ENCODE data around the gene RASL11B.

Gene RASL11B

DNA sequence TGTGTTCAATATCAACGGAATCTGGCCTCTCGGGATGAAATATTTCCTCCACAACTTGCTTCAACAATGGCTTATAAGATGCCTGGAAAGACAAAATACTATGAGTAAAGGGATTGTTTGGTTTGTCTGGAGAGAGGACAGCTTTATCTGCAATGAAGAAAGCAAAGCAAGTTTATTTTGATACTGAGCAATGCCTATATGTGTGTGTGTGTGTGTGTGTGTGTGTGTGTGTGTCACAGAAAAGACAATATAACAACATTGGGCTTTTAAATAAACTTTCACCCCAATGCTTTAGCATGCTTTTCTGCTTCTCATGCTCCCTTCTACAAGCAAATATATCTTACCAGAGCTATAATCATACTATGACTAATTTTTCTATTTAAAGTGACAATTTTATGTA is 45.4 kb downstream of the RASL11B start:
- H3K36me3 Mint-ChIP-seq (ENCODE audit: low read depth) = peaks cover 48% of the 10 kb centered on the region
- no peaks in the 10 kb centered on the region for H3K9me3 Mint-ChIP-seq
- H3K4me3 Mint-ChIP-seq = no peak overlapping the region
- H3K27me3 Mint-ChIP-seq = no peaks in the 10 kb centered on the region
- H3K4me1 Mint-ChIP-seq (ENCODE audit: low read depth) = no peaks in the 10 kb centered on the region
- no peak overlapping the region for H3K27ac Mint-ChIP-seq

DNA sequence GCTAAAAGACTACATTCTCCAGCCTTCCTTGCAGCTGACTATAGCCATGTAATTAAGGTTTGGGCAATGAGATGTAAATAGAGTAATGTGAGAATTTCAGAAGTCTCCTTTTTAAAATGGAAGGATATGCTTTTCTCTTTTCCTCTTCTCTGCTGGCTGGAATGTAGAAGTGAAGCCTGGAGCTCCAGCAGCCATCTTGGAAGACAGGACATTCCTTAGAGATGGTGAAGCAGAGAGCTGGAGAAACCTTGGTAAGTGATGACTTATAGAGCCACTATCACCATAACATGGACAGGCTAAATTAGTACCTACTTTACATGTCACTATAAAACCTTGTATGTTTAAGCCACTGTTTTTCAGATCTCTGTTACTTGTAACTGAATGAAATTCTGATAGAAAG is 48.0 kb downstream of the RASL11B start:
- no peaks in the 10 kb centered on the region for H3K4me1 Mint-ChIP-seq (ENCODE audit: low read depth)
- no peaks in the 10 kb centered on the region for H3K27me3 Mint-ChIP-seq
- no peaks in the 10 kb centered on the region for H3K9me3 Mint-ChIP-seq
- peaks cover 32% of the 10 kb centered on the region for H3K36me3 Mint-ChIP-seq (ENCODE audit: low read depth)
- no peak overlapping the region for H3K27ac Mint-ChIP-seq
- H3K4me3 Mint-ChIP-seq = no peak overlapping the region

GRCh38 chr4:52911684-52912294 is 49.7 kb downstream of the RASL11B start:
- no peaks in the 10 kb centered on the region for H3K27me3 Mint-ChIP-seq
- H3K9me3 Mint-ChIP-seq = no peaks in the 10 kb centered on the region
- no peaks in the 10 kb centered on the region for H3K4me1 Mint-ChIP-seq (ENCODE audit: low read depth)
- peaks cover 20% of the 10 kb centered on the region for H3K36me3 Mint-ChIP-seq (ENCODE audit: low read depth)
- H3K4me3 Mint-ChIP-seq = no peak overlapping the region
- no peak overlapping the region for H3K27ac Mint-ChIP-seq

DNA sequence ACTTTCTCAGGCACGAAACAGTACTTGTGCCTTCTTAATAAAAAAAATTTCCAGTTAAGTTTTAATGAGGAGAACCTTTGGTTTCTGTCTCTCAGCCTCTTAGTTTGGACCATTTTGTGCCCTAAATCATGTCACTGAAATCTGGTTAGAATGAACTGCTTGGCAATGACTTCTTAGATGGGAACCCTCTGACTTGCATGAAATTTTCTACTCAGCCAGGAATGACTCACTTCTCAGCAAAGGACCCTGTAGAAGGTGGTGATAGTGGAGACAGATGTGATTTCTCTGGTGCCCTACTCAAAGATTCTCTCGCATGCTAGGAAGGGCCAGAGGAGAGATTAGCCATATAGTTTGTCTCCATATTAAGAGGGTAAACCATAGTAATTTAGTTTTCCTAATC is 50.5 kb downstream of the RASL11B start:
- Mint-ChIP-seq H3K27me3 (no peaks in the 10 kb centered on the region), H3K27ac (no peak overlapping the region), H3K36me3 (ENCODE audit: low read depth) (peaks cover 12% of the 10 kb centered on the region), H3K4me1 (ENCODE audit: low read depth) (no peaks in the 10 kb centered on the region), H3K9me3 (no peaks in the 10 kb centered on the region), H3K4me3 (no peak overlapping the region)

DNA sequence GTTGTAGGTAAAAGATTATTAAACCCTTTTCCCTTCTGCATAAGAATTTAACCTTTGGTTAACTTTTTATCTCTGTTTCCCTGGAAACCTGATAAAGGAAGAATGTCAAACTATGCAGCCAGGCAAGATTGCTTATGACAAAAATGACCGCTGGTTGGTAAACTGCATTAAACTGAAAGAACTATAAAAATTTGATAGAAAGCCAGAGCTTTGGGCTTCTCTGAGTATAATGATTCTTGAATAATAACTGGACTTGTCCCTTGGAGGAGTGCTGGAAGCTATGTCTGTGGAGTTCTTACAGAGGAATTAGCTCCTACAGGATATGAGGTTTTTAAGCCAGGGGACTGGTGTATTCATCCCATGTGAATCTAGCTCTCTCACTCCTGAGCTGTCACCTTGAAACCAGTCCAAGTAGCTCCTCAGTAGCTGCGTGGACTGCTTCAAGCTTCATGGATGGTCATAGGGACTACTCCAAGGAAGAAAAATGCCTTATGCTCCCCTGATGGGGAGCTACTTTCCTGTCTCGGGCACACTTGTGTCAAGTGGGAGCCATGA is 52.0 kb downstream of the RASL11B start:
- Mint-ChIP-seq H3K27ac (no peak overlapping the region), H3K27me3 (no peaks in the 10 kb centered on the region), H3K4me1 (ENCODE audit: low read depth) (no peaks in the 10 kb centered on the region), H3K4me3 (no peak overlapping the region), H3K36me3 (ENCODE audit: low read depth) (peaks cover 5% of the 10 kb centered on the region), H3K9me3 (no peaks in the 10 kb centered on the region)

GRCh38 chr4:52915191-52915590 is 53.1 kb downstream of the RASL11B start:
- H3K27ac Mint-ChIP-seq = no peak overlapping the region

GRCh38 chr4:52915730-52916300 is 53.7 kb downstream of the RASL11B start:
- no peak overlapping the region for H3K27ac Mint-ChIP-seq
- no peak overlapping the region for H3K4me3 Mint-ChIP-seq
- H3K36me3 Mint-ChIP-seq (ENCODE audit: low read depth) = peaks cover 16% of the 10 kb centered on the region
- H3K4me1 Mint-ChIP-seq (ENCODE audit: low read depth) = no peaks in the 10 kb centered on the region
- no peaks in the 10 kb centered on the region for H3K27me3 Mint-ChIP-seq
- no peaks in the 10 kb centered on the region for H3K9me3 Mint-ChIP-seq

More at GRCh38 chr4:52915191-52915590, 53.1 kb downstream of the RASL11B start:
- Mint-ChIP-seq H3K4me3 (no peak overlapping the region), H3K27me3 (no peaks in the 10 kb centered on the region), H3K4me1 (ENCODE audit: low read depth) (no peaks in the 10 kb centered on the region), H3K9me3 (no peaks in the 10 kb centered on the region), H3K36me3 (ENCODE audit: low read depth) (peaks cover 15% of the 10 kb centered on the region)
